ENCODE measurements around the gene USB1.
"Not testable (repeated sequence)": the region's sequence is repeated elsewhere in the genome, so short reads cannot be mapped to it uniquely, and the experiment has no call there.

The USB1 gene

GRCh38 chr16:57970970-57971369 lies 30.2 kb upstream of the USB1 start, which contains the start of gene CNGB1:
Gene CNGB1, minus strand, starts transcription at chr16:57971128. Its CDS starts 3,842 bp downstream, at chr16:57967286.
- peak; percentile 49 for DNase-seq

- DNase-seq, result no peak
Measured at GRCh38 chr16:57971848-57972247, 29.4 kb upstream of the USB1 start.

- no peak for DNase-seq
Measured at GRCh38 chr16:57972306-57972705, 28.9 kb upstream of the USB1 start.

GRCh38 chr16:57976331-57976796 lies 24.8 kb upstream of the USB1 start:
- no peak for DNase-seq

- DNase-seq, result no peak
Measured at GRCh38 chr16:57977418-57978069, 23.7 kb upstream of the USB1 start.

- not testable (repeated sequence) for DNase-seq
Measured at GRCh38 chr16:57978070-57978465, 23.1 kb upstream of the USB1 start.

GRCh38 chr16:57979006-57979585 lies 22.1 kb upstream of the USB1 start:
- DNase-seq, result no peak

GRCh38 chr16:57981636-57982035 lies 19.6 kb upstream of the USB1 start:
- DNase-seq, result no peak

GRCh38 chr16:57982385-57982784 lies 18.8 kb upstream of the USB1 start:
- DNase-seq, result no peak

- DNase-seq, result peak; percentile 95
Measured at GRCh38 chr16:57984443-57985203, 16.6 kb upstream of the USB1 start.

- DNase-seq, result no peak
Measured at GRCh38 chr16:57985204-57986181, 15.7 kb upstream of the USB1 start.

- no peak for DNase-seq
Measured at GRCh38 chr16:57986196-57986595, 15.0 kb upstream of the USB1 start.

GRCh38 chr16:57987441-57988177 lies 13.6 kb upstream of the USB1 start:
- no peak for DNase-seq

- no peak for DNase-seq
Measured at GRCh38 chr16:57988929-57989328, 12.3 kb upstream of the USB1 start.

GRCh38 chr16:57991551-57992059 lies 9.6 kb upstream of the USB1 start:
- DNase-seq, result no peak

GRCh38 chr16:57992084-57992483 lies 9.1 kb upstream of the USB1 start:
- DNase-seq, result no peak

GRCh38 chr16:57993438-57993837 lies 7.8 kb upstream of the USB1 start:
- no peak for DNase-seq

- no peak for DNase-seq
Measured at GRCh38 chr16:57993897-57994296, 7.3 kb upstream of the USB1 start.

- no peak for DNase-seq
Measured at GRCh38 chr16:57994361-57994760, 6.8 kb upstream of the USB1 start.

- no peak for DNase-seq
Measured at GRCh38 chr16:57994778-57995177, 6.4 kb upstream of the USB1 start.

- DNase-seq, result no peak
Measured at GRCh38 chr16:57995721-57996405, 5.3 kb upstream of the USB1 start.

Data from eye (tissue), 1 donor.